ENCODE measurements around the gene CGNL1.

CGNL1 gene

DNA sequence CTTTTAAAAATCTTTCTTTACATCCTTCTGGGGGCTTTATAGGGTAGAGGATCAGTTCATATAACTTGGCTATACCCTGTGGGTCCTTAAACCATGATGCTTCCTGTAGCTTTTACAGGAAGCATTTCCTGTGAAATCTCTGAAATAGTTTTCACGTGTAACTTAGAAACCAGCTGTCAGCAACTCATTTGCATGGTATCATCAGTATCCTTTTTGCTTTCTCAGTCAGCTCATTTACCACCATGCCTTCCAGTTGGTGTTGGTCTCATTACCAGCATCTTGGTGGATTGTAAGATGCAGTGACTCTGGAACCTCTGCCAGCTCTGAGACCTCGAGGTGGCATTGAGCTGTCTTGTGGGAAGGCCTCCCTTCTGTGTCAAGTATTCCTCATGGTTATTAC is 118.7 kb downstream of the CGNL1 start:
- no peak overlapping the region for H3K4me3 ChIP-seq (ENCODE audit: low read depth, low read length)
- DNase-seq (ENCODE audit: low read depth), result no peak
- TF ChIP-seq, protein P1, sequence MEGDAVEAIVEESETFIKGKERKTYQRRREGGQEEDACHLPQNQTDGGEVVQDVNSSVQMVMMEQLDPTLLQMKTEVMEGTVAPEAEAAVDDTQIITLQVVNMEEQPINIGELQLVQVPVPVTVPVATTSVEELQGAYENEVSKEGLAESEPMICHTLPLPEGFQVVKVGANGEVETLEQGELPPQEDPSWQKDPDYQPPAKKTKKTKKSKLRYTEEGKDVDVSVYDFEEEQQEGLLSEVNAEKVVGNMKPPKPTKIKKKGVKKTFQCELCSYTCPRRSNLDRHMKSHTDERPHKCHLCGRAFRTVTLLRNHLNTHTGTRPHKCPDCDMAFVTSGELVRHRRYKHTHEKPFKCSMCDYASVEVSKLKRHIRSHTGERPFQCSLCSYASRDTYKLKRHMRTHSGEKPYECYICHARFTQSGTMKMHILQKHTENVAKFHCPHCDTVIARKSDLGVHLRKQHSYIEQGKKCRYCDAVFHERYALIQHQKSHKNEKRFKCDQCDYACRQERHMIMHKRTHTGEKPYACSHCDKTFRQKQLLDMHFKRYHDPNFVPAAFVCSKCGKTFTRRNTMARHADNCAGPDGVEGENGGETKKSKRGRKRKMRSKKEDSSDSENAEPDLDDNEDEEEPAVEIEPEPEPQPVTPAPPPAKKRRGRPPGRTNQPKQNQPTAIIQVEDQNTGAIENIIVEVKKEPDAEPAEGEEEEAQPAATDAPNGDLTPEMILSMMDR (IDR thresholded peaks at IDR 0.05; ENCODE audit: control insufficient read depth, extremely low read depth, insufficient read depth), result no peak

DNA sequence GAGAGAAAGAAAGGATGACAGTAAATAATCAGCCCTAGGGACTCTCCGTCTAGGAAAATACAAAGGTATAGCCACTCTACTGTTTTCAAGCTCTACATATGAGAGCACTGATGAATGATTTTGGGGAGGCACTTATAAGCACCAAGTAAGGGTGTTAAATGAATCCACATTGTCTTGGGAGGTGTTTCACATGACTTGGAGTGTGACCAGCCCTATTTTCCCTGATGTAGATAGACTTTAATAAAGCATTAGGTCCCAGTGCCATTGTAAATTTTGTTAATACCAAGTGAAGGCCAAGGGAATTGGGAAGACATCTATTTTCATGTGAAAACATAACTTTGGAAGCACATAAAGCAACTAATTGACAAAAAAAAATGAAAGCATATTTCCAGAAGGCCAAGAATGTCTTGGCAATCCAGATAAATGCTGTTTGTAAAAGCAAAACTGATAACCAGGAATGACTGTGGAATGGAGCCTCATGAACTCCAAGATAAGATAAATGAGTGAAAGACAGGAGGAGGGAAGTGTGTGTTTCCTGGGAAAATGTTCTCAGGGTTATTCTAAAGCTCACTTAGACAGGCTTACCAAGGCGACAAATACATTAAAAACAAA is 119.4 kb downstream of the CGNL1 start:
- no peak overlapping the region for H3K4me3 ChIP-seq (ENCODE audit: low read depth, low read length)
- TF ChIP-seq, protein P1 (IDR thresholded peaks at IDR 0.05; ENCODE audit: control insufficient read depth, extremely low read depth, insufficient read depth), result no peak
- no peak for DNase-seq (ENCODE audit: low read depth)

DNA sequence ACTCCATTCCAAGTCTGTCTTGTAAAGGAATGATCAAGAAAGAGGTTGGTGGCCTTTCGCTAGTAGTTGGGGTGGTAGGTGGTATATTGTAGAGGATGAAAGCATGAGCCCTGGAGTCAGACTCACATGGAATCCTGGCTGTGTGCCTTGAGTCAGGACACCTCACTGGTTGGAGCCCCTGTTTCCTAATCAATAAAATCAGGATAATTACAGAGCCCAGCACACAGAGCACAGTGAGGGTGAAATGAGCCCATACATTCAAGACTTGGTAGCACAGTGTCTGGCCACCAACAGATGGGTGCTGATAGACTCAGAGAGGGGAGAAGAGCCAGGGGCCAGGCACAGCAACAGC is 120.3 kb downstream of the CGNL1 start:
- H3K4me3 ChIP-seq (ENCODE audit: low read depth, low read length), result no peak overlapping the region
- TF ChIP-seq, protein P1 (IDR thresholded peaks at IDR 0.05; ENCODE audit: control insufficient read depth, extremely low read depth, insufficient read depth), result no peak
- DNase-seq (ENCODE audit: low read depth), result no peak

DNA sequence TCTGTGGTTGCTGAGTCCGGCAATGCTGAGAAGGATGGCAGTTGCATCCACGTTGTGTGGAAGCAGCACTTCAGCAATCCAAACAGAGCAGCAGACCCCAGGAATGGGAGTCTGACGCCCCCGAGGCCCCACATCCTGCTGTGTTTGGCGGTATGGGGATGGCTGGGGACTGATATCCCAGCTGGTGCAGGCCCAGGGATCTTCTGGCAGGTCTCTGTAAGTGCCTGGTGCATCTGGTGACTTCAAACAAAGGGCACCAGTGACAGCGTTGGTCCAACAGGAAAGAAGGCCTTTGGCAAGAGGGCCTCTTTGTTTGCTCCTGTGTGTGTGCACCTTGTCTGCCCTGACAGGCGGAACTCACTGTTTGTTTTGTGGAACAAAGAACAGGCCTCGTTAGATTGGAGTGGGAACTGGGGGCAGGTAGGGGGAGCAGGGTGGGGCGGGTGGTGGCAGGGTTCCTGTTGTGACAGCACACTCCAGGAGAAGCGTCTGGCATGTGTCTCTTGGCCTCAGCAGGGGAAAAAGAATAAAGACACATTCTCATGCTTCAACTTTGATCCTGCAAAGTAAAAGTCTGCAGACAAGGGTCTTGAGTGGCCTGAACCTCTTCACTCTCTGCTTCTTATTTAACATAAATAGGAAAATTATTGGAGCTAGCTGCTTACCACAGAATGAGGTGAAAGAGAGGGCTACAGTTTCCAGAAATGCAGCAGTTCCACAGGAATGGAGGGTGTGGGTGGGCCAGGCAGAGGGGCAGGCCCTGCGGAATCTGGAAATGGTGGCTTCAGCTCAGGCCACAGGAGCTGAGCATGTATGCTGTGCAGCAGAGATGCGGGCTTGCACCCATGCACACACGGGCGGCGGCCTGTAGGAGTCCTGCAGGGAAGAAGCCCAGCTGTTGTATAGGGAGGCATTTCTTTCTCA is 120.9 kb downstream of the CGNL1 start:
- TF ChIP-seq, protein P1 (IDR thresholded peaks at IDR 0.05; ENCODE audit: control insufficient read depth, extremely low read depth, insufficient read depth), result no peak
- DNase-seq (ENCODE audit: low read depth), result peak; percentile 83
- H3K4me3 ChIP-seq (ENCODE audit: low read depth, low read length), result no peak overlapping the region

DNA sequence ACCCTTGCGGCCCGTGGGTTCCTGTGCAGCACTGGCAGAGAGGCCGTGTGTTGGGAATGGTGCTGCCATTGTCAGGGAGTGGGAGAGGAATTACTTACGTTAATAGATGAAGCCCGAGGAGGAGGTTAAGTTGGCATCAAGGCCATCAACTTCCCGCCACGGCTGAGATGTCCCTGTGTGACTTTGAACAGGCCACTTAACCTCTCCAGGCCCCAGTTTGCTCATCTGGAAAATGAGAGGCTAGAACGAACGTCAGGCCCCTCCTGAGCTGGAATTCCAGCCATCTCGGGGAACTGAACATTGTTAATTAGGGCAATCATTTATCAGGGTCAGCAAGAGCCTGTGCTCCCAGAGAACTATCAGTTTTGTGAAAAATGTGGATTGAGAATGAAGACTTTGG is 124.0 kb downstream of the CGNL1 start:
- H3K4me3 ChIP-seq (ENCODE audit: low read depth, low read length), result no peak overlapping the region
- TF ChIP-seq, protein P1 (IDR thresholded peaks at IDR 0.05; ENCODE audit: control insufficient read depth, extremely low read depth, insufficient read depth), result no peak
- no peak for DNase-seq (ENCODE audit: low read depth)

DNA sequence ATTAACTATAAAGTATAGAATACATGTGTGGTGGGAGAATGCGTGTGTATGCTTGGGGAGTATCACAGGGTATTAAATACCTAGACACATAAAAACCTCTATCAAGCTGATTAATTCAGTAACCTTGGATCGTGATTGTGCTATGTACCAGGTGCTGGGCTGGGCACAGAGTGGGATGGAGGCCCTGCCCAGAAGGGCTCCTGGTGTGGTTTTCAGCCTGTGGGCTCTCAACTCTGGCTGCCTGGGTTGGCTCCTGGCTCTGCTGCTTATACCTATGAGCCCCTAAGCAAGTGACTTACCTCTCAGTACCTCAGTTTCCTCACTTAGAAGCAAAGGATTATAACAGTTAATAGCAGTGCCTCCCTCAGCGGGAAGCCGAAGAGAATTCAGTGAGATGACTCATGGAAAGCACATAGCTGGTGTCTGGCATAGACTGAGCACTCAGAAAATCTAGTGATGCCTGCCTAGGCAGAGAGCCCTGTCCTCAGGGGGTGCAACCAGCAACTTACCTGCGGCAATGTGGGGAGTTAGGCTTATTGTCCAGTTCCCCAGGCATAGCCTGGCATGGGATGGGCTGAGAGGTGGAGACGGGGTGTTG is 124.8 kb downstream of the CGNL1 start:
- H3K4me3 ChIP-seq (ENCODE audit: low read depth, low read length), result no peak overlapping the region
- no peak for DNase-seq (ENCODE audit: low read depth)
- TF ChIP-seq, protein P1 (IDR thresholded peaks at IDR 0.05; ENCODE audit: control insufficient read depth, extremely low read depth, insufficient read depth), result no peak
